ENCODE results near the gene FGFR2.

Gene FGFR2

DNA sequence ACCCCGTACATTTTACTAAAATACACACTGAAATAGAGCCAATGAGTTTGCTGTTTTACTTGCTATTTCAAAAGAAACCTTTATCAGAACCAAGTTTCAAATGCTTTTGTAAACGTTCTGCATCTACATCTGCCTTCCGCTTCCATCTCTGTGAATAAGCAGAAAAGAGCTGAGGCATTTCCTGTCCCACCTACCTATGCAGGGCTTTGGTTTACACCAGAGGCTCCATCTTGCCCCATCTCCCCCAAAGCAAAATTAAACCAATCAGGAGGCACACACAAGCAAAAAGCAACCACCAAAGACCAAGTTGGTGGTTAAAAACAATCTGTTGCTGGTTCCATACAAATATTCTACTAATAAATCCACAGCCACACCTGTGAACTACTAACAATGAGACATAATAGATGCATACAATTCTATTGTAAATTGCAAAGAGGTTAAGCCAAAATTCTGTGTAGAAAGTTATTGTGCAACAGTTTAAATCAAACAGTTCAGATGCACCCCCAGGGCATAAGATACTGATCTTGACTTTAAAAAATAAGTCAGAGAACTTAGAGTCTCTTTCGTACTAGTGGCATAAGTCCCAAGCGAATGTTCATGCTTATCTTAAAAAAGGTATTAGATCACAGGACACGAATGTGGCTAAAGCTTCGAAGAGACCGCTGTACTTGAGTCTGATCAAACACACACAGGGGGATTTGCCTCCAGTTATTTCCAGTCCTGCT is 83.9 kb downstream of the FGFR2 start:
- Histone ChIP-seq H3K9me2 (replicated peaks; ENCODE audit: control insufficient read depth, low read length) (no peaks in the 10 kb centered on the region), H3K4me2 (ENCODE audit: low read length) (no peak overlapping the region), H3K4me3 (ENCODE audit: low read length) (no peak overlapping the region), H3F3A (ENCODE audit: control insufficient read depth, insufficient read depth) (no peaks in the 10 kb centered on the region), H3K27ac (ENCODE audit: low read depth, low read length) (no peak overlapping the region), H4K20me1 (ENCODE audit: control insufficient read depth, insufficient read depth, low read depth, low read length) (no peaks in the 10 kb centered on the region), H3K36me3 (ENCODE audit: control insufficient read depth, low read length) (no peaks in the 10 kb centered on the region), H3K9me3 (ENCODE audit: control insufficient read depth, insufficient read depth, low read length) (no peaks in the 10 kb centered on the region), H3K79me2 (ENCODE audit: control insufficient read depth, low read length) (no peaks in the 10 kb centered on the region), H3K4me1 (ENCODE audit: control insufficient read depth, low read length) (no peaks in the 10 kb centered on the region), H3K27me3 (ENCODE audit: control insufficient read depth, low read length) (no peaks in the 10 kb centered on the region)
- TF ChIP-seq, protein P1, sequence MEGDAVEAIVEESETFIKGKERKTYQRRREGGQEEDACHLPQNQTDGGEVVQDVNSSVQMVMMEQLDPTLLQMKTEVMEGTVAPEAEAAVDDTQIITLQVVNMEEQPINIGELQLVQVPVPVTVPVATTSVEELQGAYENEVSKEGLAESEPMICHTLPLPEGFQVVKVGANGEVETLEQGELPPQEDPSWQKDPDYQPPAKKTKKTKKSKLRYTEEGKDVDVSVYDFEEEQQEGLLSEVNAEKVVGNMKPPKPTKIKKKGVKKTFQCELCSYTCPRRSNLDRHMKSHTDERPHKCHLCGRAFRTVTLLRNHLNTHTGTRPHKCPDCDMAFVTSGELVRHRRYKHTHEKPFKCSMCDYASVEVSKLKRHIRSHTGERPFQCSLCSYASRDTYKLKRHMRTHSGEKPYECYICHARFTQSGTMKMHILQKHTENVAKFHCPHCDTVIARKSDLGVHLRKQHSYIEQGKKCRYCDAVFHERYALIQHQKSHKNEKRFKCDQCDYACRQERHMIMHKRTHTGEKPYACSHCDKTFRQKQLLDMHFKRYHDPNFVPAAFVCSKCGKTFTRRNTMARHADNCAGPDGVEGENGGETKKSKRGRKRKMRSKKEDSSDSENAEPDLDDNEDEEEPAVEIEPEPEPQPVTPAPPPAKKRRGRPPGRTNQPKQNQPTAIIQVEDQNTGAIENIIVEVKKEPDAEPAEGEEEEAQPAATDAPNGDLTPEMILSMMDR (IDR thresholded peaks at IDR 0.05; ENCODE audit: low read depth, low read length, poor library complexity, severe bottlenecking), result no peak

DNA sequence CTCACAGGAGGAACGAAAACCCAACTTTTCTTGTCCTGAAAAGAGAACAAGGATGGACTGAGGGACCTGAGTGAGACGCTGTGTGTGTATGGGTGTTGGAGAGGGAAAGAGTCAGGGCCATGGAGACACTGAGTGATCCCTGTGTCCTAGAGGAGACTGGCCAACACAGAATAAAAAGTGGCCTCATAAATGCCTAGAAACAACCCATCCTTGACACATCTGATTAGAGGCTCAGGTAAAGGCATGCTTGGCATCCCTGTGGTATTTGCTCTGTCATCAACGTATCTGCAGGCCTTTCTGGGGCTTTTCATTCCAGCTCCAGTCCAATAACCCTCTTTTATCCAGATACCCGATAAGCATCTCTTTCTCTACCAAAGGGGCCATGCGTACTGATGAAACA is 86.3 kb downstream of the FGFR2 start:
- Histone ChIP-seq H3F3A (ENCODE audit: control insufficient read depth, insufficient read depth) (no peaks in the 10 kb centered on the region), H3K4me1 (ENCODE audit: control insufficient read depth, low read length) (no peaks in the 10 kb centered on the region), H3K9me3 (ENCODE audit: control insufficient read depth, insufficient read depth, low read length) (no peaks in the 10 kb centered on the region), H3K27ac (ENCODE audit: low read depth, low read length) (no peak overlapping the region), H4K20me1 (ENCODE audit: control insufficient read depth, insufficient read depth, low read depth, low read length) (no peaks in the 10 kb centered on the region), H3K27me3 (ENCODE audit: control insufficient read depth, low read length) (no peaks in the 10 kb centered on the region), H3K4me3 (ENCODE audit: low read length) (no peak overlapping the region), H3K9me2 (replicated peaks; ENCODE audit: control insufficient read depth, low read length) (no peaks in the 10 kb centered on the region), H3K36me3 (ENCODE audit: control insufficient read depth, low read length) (no peaks in the 10 kb centered on the region), H3K79me2 (ENCODE audit: control insufficient read depth, low read length) (no peaks in the 10 kb centered on the region), H3K4me2 (ENCODE audit: low read length) (no peak overlapping the region)
- TF ChIP-seq, protein P1 (IDR thresholded peaks at IDR 0.05; ENCODE audit: low read depth, low read length, poor library complexity, severe bottlenecking), result no peak
- TF ChIP-seq EZH2phosphoT487 (IDR thresholded peaks at IDR 0.05; ENCODE audit: borderline replicate concordance, low read length), result no peak

DNA sequence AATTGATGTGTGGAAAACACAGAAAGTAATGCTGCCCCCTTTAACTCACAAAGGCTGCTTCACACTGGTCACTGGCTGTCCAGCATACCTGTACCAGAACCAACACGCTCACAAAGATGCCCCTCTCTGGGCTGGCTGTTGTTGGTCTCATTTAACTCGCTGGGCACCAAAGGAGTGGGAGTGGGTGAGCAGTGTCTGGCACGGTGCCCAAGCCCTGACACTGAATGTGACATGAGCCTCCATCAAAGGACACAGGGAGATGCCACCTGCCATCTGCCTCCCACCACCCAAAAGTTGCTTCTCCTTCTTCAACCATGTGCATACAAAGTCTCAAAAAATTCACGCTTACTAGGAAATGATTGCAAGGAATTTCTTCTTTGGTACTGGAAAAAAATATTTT is 86.8 kb downstream of the FGFR2 start:
- no peaks in the 10 kb centered on the region for H3K27me3 ChIP-seq (ENCODE audit: control insufficient read depth, low read length)
- H3K9me3 ChIP-seq (ENCODE audit: control insufficient read depth, insufficient read depth, low read length), result no peaks in the 10 kb centered on the region
- H3K4me1 ChIP-seq (ENCODE audit: control insufficient read depth, low read length), result no peaks in the 10 kb centered on the region
- no peak overlapping the region for H3K4me3 ChIP-seq (ENCODE audit: low read length)
- H3K79me2 ChIP-seq (ENCODE audit: control insufficient read depth, low read length), result no peaks in the 10 kb centered on the region
- no peak overlapping the region for H3K4me2 ChIP-seq (ENCODE audit: low read length)
- H3F3A ChIP-seq (ENCODE audit: control insufficient read depth, insufficient read depth), result no peaks in the 10 kb centered on the region
- no peak overlapping the region for H3K27ac ChIP-seq (ENCODE audit: low read depth, low read length)
- no peaks in the 10 kb centered on the region for H3K9me2 ChIP-seq (replicated peaks; ENCODE audit: control insufficient read depth, low read length)
- TF ChIP-seq, protein P1 (IDR thresholded peaks at IDR 0.05; ENCODE audit: low read depth, low read length, poor library complexity, severe bottlenecking), result no peak
- no peak for TF ChIP-seq EZH2phosphoT487 (IDR thresholded peaks at IDR 0.05; ENCODE audit: borderline replicate concordance, low read length)
- no peaks in the 10 kb centered on the region for H4K20me1 ChIP-seq (ENCODE audit: control insufficient read depth, insufficient read depth, low read depth, low read length)
- no peaks in the 10 kb centered on the region for H3K36me3 ChIP-seq (ENCODE audit: control insufficient read depth, low read length)
